Erythroblast (primary cell): ENCODE measurements around the gene STXBP2.

Source experiments
- GATA1 ChIP-seq: IDR thresholded peaks from 2 replicates; pipeline ENCODE4 v1.6.1; 2011; ENCODE audit warnings: low read depth, mild to moderate bottlenecking, control low read depth, low read length, moderate library complexity
- POLR2A ChIP-seq: IDR thresholded peaks from 2 replicates; pipeline ENCODE4 v1.6.1; 2011; ENCODE audit warnings: mild to moderate bottlenecking, low read length

- TF ChIP-seq POLR2A (peak; percentile 19), GATA1 (no peak)
Observed at GRCh38 chr19:7652061-7652641, 15.2 kb downstream of the STXBP2 start.
